Nephron progenitor cell (in vitro differentiated cells): ENCODE results near the gene SPRY2.

Experiments
- DNase-seq: peaks from one replicate; pipeline ENCODE4 v3.0.0; 2021
- H3K27ac Mint-ChIP-seq: 2 replicates; pipeline ENCODE4 v1.8.0; 2021; ENCODE audit warnings: mild to moderate bottlenecking, moderate library complexity, mixed read lengths
- H3K27me3 Mint-ChIP-seq: 2 replicates; pipeline ENCODE4 v1.8.0; 2021; ENCODE audit warnings: mild to moderate bottlenecking, low read depth, mixed read lengths; ENCODE audit not compliant: poor library complexity
- H3K36me3 Mint-ChIP-seq: 2 replicates; pipeline ENCODE4 v1.8.0; 2021; ENCODE audit warnings: low read depth, mixed read lengths
- H3K4me1 Mint-ChIP-seq: 2 replicates; pipeline ENCODE4 v1.8.0; 2021; ENCODE audit warnings: mixed read lengths
- H3K4me3 Mint-ChIP-seq: 2 replicates; pipeline ENCODE4 v1.8.0; 2021; ENCODE audit warnings: mild to moderate bottlenecking, moderate library complexity, mixed read lengths
- H3K9me3 Mint-ChIP-seq: 2 replicates; pipeline ENCODE4 v1.8.0; 2021; ENCODE audit warnings: mild to moderate bottlenecking, moderate library complexity, mixed read lengths
- TF ChIP-seq, protein P1 (sequence below): fragments of 200-600 bp; sonication (generic); IDR thresholded peaks from 2 replicates; pipeline ENCODE4 v1.5.0; 2021; ENCODE audit warnings: antibody characterized with exemption

SPRY2 gene

GRCh38 chr13:80307401-80307987 is 33.4 kb downstream of the SPRY2 start:
- Mint-ChIP-seq H3K4me3 (no peak overlapping the region), H3K27ac (peak overlapping the region; percentile 7), H3K36me3 (peaks cover 21% of the 10 kb centered on the region), H3K4me1 (peaks cover 13% of the 10 kb centered on the region), H3K27me3 (no peaks in the 10 kb centered on the region), H3K9me3 (peaks cover 9% of the 10 kb centered on the region)
- TF ChIP-seq, protein P1, sequence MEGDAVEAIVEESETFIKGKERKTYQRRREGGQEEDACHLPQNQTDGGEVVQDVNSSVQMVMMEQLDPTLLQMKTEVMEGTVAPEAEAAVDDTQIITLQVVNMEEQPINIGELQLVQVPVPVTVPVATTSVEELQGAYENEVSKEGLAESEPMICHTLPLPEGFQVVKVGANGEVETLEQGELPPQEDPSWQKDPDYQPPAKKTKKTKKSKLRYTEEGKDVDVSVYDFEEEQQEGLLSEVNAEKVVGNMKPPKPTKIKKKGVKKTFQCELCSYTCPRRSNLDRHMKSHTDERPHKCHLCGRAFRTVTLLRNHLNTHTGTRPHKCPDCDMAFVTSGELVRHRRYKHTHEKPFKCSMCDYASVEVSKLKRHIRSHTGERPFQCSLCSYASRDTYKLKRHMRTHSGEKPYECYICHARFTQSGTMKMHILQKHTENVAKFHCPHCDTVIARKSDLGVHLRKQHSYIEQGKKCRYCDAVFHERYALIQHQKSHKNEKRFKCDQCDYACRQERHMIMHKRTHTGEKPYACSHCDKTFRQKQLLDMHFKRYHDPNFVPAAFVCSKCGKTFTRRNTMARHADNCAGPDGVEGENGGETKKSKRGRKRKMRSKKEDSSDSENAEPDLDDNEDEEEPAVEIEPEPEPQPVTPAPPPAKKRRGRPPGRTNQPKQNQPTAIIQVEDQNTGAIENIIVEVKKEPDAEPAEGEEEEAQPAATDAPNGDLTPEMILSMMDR = no peak
- DNase-seq = no peak

DNA sequence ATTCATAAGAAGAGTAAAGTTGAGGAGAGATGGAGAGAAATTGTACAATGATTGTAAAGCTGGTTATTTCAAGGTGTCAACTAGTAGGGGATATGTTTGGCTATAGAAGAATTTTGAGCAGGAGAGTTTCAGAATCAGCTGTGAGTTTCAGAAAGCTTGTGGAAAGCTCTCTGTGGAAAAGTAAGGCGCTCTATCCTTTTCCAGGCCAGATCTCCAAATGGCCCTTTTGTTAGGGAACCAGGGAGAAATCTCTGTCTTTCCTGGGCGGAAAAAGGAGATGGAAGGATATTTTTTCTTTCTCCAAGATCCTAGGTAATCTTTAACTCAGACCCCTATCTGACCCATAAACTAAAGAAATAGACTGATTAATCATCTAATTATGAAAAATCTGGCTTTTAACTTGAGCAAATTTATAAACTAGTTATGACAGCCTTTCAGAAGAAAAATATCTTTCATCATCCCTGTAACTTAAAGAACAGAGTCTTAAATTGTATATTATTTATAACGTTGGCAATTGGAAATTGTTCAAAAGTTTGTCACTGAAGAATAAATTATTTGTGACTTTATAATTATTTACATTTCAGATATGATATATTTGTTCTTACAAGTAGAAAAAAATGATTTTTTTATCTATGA is 34.5 kb downstream of the SPRY2 start:
- Mint-ChIP-seq H3K9me3 (peaks cover 12% of the 10 kb centered on the region), H3K27me3 (no peaks in the 10 kb centered on the region), H3K36me3 (peaks cover 25% of the 10 kb centered on the region), H3K4me1 (peaks cover 8% of the 10 kb centered on the region), H3K4me3 (no peak overlapping the region), H3K27ac (no peak overlapping the region)
- DNase-seq = no peak
- TF ChIP-seq, protein P1 = no peak

DNA sequence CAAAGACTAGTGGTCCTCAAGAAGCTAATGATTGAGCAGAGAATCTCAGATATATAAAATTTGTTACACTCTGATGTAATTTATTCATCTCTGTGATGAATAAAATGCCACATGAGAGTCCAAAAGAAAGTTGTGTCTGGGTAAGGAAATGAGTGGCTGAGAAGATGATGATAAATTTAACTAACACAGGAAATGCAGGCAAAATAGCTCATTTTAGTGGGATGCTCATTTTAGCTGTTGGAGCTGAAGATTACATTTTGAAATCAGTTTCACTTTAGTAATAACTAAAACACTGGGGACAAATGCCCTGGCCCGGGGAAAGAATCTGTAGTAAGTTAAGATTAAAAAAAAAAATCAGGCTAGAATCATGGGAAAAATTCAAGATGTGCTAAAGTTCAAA is 35.2 kb downstream of the SPRY2 start:
- H3K9me3 Mint-ChIP-seq = peaks cover 12% of the 10 kb centered on the region
- H3K4me1 Mint-ChIP-seq = peaks cover 8% of the 10 kb centered on the region
- no peaks in the 10 kb centered on the region for H3K27me3 Mint-ChIP-seq
- no peak overlapping the region for H3K4me3 Mint-ChIP-seq
- peak overlapping the region; percentile 1 for H3K27ac Mint-ChIP-seq
- DNase-seq = no peak
- TF ChIP-seq, protein P1 = no peak
- peaks cover 25% of the 10 kb centered on the region for H3K36me3 Mint-ChIP-seq

DNA sequence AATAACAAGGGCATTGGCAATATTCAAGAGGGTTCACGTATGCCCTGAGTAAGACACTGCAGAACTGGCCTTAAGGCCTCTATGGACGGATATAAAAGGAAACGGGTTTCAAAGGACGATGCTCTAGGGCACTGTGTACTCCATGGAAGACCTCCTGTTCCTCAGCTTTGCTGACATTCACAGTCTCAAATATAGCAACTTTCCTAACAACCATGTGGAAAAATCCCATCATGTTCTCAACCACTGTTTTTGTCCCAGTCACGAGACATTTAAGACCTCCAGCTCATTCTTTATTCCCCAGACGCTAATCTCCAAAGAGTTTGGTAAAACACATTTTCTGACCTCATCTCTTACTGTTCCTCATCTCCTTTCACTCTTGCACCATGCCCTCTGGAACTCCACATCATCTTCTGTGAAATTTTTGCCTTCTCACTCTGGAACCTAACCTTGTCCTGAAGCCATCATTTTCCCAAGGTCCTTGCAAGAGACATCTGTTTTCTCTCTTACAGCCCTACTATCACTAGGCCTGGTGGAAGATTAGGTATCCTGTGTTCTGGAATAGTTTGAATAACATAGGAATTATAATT is 37.6 kb downstream of the SPRY2 start:
- TF ChIP-seq, protein P1 = no peak
- H3K4me1 Mint-ChIP-seq = peaks cover 8% of the 10 kb centered on the region
- H3K9me3 Mint-ChIP-seq = peaks cover 12% of the 10 kb centered on the region
- no peak for DNase-seq
- no peaks in the 10 kb centered on the region for H3K27me3 Mint-ChIP-seq
- H3K27ac Mint-ChIP-seq = no peak overlapping the region
- no peak overlapping the region for H3K4me3 Mint-ChIP-seq
- H3K36me3 Mint-ChIP-seq = peaks cover 21% of the 10 kb centered on the region

- Mint-ChIP-seq H3K4me3 (no peak overlapping the region), H3K27me3 (no peaks in the 10 kb centered on the region), H3K36me3 (peaks cover 16% of the 10 kb centered on the region), H3K4me1 (peaks cover 12% of the 10 kb centered on the region), H3K9me3 (peaks cover 12% of the 10 kb centered on the region), H3K27ac (no peak overlapping the region)
- TF ChIP-seq, protein P1 = no peak
- no peak for DNase-seq
Observed at GRCh38 chr13:80299046-80299445, 41.9 kb downstream of the SPRY2 start.
